Osteocyte (in vitro differentiated cells): ENCODE results near the gene PMAIP1. TPM values are rescaled to one million over a fixed set of nuclear protein-coding genes. Genes with fewer than 3 reads are reported as not detected.
A peak's percentile ranks its signal among the peaks of the same experiment; 100 is the strongest.

Experiments
- DNase-seq: peaks from one replicate; pipeline ENCODE4 v3.0.0; 2021; ENCODE audit warnings: mixed read lengths; ENCODE audit not compliant: unreplicated experiment; ENCODE audit errors: extremely low spot score
- H3K27ac Mint-ChIP-seq: one replicate; pipeline ENCODE4 v1.8.0; 2021; ENCODE audit warnings: mild to moderate bottlenecking, mixed read lengths; ENCODE audit not compliant: unreplicated experiment
- H3K27me3 Mint-ChIP-seq: one replicate; pipeline ENCODE4 v1.8.0; 2021; ENCODE audit warnings: mixed read lengths; ENCODE audit not compliant: unreplicated experiment
- H3K36me3 Mint-ChIP-seq: one replicate; pipeline ENCODE4 v1.8.0; 2021; ENCODE audit warnings: mixed read lengths; ENCODE audit not compliant: unreplicated experiment
- H3K4me1 Mint-ChIP-seq: one replicate; pipeline ENCODE4 v1.8.0; 2021; ENCODE audit warnings: mixed read lengths; ENCODE audit not compliant: unreplicated experiment
- H3K4me3 Mint-ChIP-seq: one replicate; pipeline ENCODE4 v1.8.0; 2021; ENCODE audit warnings: mild to moderate bottlenecking, moderate library complexity, mixed read lengths; ENCODE audit not compliant: unreplicated experiment
- H3K9me3 Mint-ChIP-seq: one replicate; pipeline ENCODE4 v1.8.0; 2021; ENCODE audit warnings: mixed read lengths; ENCODE audit not compliant: unreplicated experiment
- CTCF ChIP-seq: fragments of 200-600 bp; sonication (generic); IDR thresholded peaks from 2 replicates; pipeline ENCODE4 v1.5.0; 2021; ENCODE audit warnings: antibody characterized with exemption, mild to moderate bottlenecking, moderate library complexity
- total RNA-seq: library from RNA; stranded (reverse); gene quantifications from 2 replicates; pipeline ENCODE4 v1.2.1, GENCODE V29; 2021

PMAIP1 gene
- total RNA-seq, 1 donor from 2014 or later, result 24.4 TPM

- H3K27ac Mint-ChIP-seq, result no peak overlapping the region
- H3K9me3 Mint-ChIP-seq, result peaks cover 4% of the 10 kb centered on the region
- no peaks in the 10 kb centered on the region for H3K27me3 Mint-ChIP-seq
- DNase-seq, result no peak
- no peak for TF ChIP-seq CTCF
- no peak overlapping the region for H3K4me3 Mint-ChIP-seq
- H3K36me3 Mint-ChIP-seq, result peaks cover 18% of the 10 kb centered on the region
- H3K4me1 Mint-ChIP-seq, result peaks cover 69% of the 10 kb centered on the region
Measured at GRCh38 chr18:59907660-59908059, 7.9 kb downstream of the PMAIP1 start.

- Mint-ChIP-seq H3K4me1 (peaks cover 62% of the 10 kb centered on the region), H3K36me3 (peaks cover 10% of the 10 kb centered on the region), H3K27me3 (no peaks in the 10 kb centered on the region), H3K9me3 (peaks cover 4% of the 10 kb centered on the region), H3K27ac (peak overlapping the region; percentile 84), H3K4me3 (no peak overlapping the region)
- no peak for TF ChIP-seq CTCF
- DNase-seq, result no peak
Measured at GRCh38 chr18:59908799-59909198, 9.0 kb downstream of the PMAIP1 start.

GRCh38 chr18:59909289-59910036, 9.7 kb downstream of the PMAIP1 start:
- no peak for DNase-seq
- Mint-ChIP-seq H3K36me3 (peaks cover 5% of the 10 kb centered on the region), H3K27ac (peak overlapping the region; percentile 84), H3K4me3 (peak overlapping the region; percentile 10), H3K4me1 (peaks cover 63% of the 10 kb centered on the region), H3K9me3 (peaks cover 4% of the 10 kb centered on the region), H3K27me3 (no peaks in the 10 kb centered on the region)
- TF ChIP-seq CTCF, result no peak

- Mint-ChIP-seq H3K9me3 (peaks cover 4% of the 10 kb centered on the region), H3K27ac (peak overlapping the region; percentile 48), H3K4me1 (peaks cover 60% of the 10 kb centered on the region), H3K4me3 (no peak overlapping the region), H3K27me3 (no peaks in the 10 kb centered on the region), H3K36me3 (peaks cover 3% of the 10 kb centered on the region)
- DNase-seq, result no peak
- no peak for TF ChIP-seq CTCF
Measured at GRCh38 chr18:59910967-59911366, 11.2 kb downstream of the PMAIP1 start.

- H3K4me3 Mint-ChIP-seq, result no peak overlapping the region
- no peak for TF ChIP-seq CTCF
- peaks cover 3% of the 10 kb centered on the region for H3K36me3 Mint-ChIP-seq
- no peak for DNase-seq
- peaks cover 4% of the 10 kb centered on the region for H3K9me3 Mint-ChIP-seq
- peaks cover 60% of the 10 kb centered on the region for H3K4me1 Mint-ChIP-seq
- H3K27me3 Mint-ChIP-seq, result no peaks in the 10 kb centered on the region
- H3K27ac Mint-ChIP-seq, result no peak overlapping the region
Measured at GRCh38 chr18:59911600-59911999, 11.8 kb downstream of the PMAIP1 start.
